Measurements from ENCODE around the gene PTPRM. TPM values are rescaled to one million over a fixed set of nuclear protein-coding genes. Genes with fewer than 3 reads are reported as not detected.

Gene PTPRM
- total RNA-seq, 1 experiment from 2014 or later = 6.2 TPM

DNA sequence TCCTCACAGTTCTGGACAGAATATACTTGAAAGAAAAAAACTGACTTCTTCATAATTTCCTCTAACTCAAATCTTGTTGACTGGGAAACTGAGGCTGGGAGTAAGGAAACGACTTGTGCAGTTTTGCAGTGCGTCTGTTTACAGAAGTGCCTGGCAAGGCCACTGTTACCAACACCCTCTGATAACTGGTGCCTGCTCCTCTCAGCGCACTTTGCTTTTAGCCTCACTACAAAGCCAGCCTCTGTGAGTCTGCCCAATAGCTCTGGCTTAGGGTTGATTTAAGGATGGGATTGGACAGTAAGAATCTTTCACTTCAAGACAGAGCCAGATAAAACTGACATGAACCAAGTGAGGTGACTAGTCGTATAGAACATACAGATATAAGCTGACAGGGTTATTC lies 410.8 kb downstream of the PTPRM start:
- H3K18ac ChIP-seq (ENCODE audit: insufficient read length, low read depth, low read length) = no peak overlapping the region
- no peak overlapping the region for H3K23ac ChIP-seq (ENCODE audit: insufficient read length, low read depth, low read length)
- no peak overlapping the region for H2BK120ac ChIP-seq (ENCODE audit: low read depth, low read length, poor library complexity, severe bottlenecking)
- H2BK20ac ChIP-seq (ENCODE audit: low read depth, low read length, poor library complexity, severe bottlenecking) = no peak overlapping the region
- H3K36me3 Mint-ChIP-seq (ENCODE audit: insufficient read depth in 1 of 3, low read depth in 3 of 3) = no peaks in the 10 kb centered on the region
- no peak overlapping the region for H4K8ac ChIP-seq (replicated peaks; ENCODE audit: insufficient read length, low read depth, low read length)
- H2BK5ac ChIP-seq (ENCODE audit: insufficient read length, low read length) = no peak overlapping the region
- H3K4me1 ChIP-seq (ENCODE audit: insufficient read depth, low read length) = no peaks in the 10 kb centered on the region
- no peak overlapping the region for H3K4ac ChIP-seq (ENCODE audit: low read depth, low read length)
- TF ChIP-seq, protein P1, sequence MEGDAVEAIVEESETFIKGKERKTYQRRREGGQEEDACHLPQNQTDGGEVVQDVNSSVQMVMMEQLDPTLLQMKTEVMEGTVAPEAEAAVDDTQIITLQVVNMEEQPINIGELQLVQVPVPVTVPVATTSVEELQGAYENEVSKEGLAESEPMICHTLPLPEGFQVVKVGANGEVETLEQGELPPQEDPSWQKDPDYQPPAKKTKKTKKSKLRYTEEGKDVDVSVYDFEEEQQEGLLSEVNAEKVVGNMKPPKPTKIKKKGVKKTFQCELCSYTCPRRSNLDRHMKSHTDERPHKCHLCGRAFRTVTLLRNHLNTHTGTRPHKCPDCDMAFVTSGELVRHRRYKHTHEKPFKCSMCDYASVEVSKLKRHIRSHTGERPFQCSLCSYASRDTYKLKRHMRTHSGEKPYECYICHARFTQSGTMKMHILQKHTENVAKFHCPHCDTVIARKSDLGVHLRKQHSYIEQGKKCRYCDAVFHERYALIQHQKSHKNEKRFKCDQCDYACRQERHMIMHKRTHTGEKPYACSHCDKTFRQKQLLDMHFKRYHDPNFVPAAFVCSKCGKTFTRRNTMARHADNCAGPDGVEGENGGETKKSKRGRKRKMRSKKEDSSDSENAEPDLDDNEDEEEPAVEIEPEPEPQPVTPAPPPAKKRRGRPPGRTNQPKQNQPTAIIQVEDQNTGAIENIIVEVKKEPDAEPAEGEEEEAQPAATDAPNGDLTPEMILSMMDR (conservative IDR thresholded peaks at IDR 0.05) = no peak
- DNase-seq = no peak
- H3K79me2 ChIP-seq (ENCODE audit: insufficient read depth, low read length) = no peaks in the 10 kb centered on the region
- H3K27me3 Mint-ChIP-seq (ENCODE audit: low read depth) = no peaks in the 10 kb centered on the region
- H2AK5ac ChIP-seq (ENCODE audit: insufficient read length, low read length) = no peak overlapping the region
- H3K14ac ChIP-seq (ENCODE audit: insufficient read depth, low read length) = no peak overlapping the region
- H4K20me1 ChIP-seq (ENCODE audit: control insufficient read depth, insufficient read depth, insufficient read length) = no peaks in the 10 kb centered on the region
- WGBS (ENCODE audit: extremely low coverage, insufficient read length, low lambda C conversion rate) = no CpG with 5 or more reads among the region's 4 CpGs
- H3K4me2 ChIP-seq (ENCODE audit: insufficient read depth, insufficient read length, low read length) = no peak overlapping the region
- no peaks in the 10 kb centered on the region for H3K23me2 ChIP-seq (ENCODE audit: insufficient read length, low read depth, low read length, poor library complexity, severe bottlenecking)
- H3K4me1 Mint-ChIP-seq = peaks cover 4 to 12% of the 10 kb centered on the region in 2 experiments; a peak in 3 of 4 replicates
- H4K91ac ChIP-seq (ENCODE audit: insufficient read length, low read depth, low read length) = no peak overlapping the region
- H2BK15ac ChIP-seq (ENCODE audit: low read depth, low read length) = no peak overlapping the region
- H2BK12ac ChIP-seq (ENCODE audit: insufficient read length, low read depth, low read length) = no peak overlapping the region
- H3K27ac ChIP-seq (ENCODE audit: insufficient read length, low read depth, low read length) = no peak overlapping the region
- H3K9me3 ChIP-seq (ENCODE audit: control insufficient read depth, low read depth, low read length) = no peaks in the 10 kb centered on the region
- no peak overlapping the region for H2AFZ ChIP-seq (ENCODE audit: low read length)
- no peak overlapping the region for H3K4me3 Mint-ChIP-seq
- no peaks in the 10 kb centered on the region for H3K79me1 ChIP-seq (ENCODE audit: insufficient read depth, low read depth, low read length, poor library complexity, severe bottlenecking)
- no peaks in the 10 kb centered on the region for H3K27me3 ChIP-seq (ENCODE audit: insufficient read depth, low read length)
- no peak overlapping the region for H3K56ac ChIP-seq (ENCODE audit: insufficient read length, low read depth, low read length)
- H3K9me3 Mint-ChIP-seq = no peaks in the 10 kb centered on the region
- no peak overlapping the region for H3K9ac ChIP-seq (ENCODE audit: extremely low read depth, insufficient read length, low read length)
- H4K5ac ChIP-seq (ENCODE audit: insufficient read length, low read depth, low read length) = no peak overlapping the region
- no peak overlapping the region for H3K27ac Mint-ChIP-seq
- H3T11ph ChIP-seq (ENCODE audit: low read length) = no peak overlapping the region
